ENCODE data around the gene PODNL1.

DNA sequence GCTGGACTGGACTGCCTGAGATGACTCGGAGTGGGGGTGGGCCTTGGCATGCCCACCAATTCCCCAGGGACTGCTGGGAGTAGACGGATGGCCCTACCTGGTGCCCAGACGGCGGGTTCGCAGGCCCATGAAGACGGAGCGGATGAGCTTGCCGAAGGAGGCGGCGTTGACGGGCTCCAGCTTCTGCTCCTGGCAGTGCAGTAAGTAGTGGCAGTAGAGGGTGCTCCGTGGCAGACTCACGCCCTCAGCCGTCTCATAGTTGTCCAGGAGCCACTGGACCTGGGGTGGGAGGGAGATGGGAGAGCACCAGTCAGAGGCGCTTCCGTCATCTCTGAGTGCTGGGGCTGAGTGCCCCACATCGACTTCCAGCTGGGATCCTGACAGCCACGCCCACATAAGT, 31.7 kb upstream of the PODNL1 start:
- TF ChIP-seq ATF2 (IDR thresholded peaks at IDR 0.05; ENCODE audit: low read length) (no peak), ZBTB11 (CRISPR knock-in tag; IDR thresholded peaks at IDR 0.05) (no peak), RAD21 (IDR thresholded peaks at IDR 0.05; ENCODE audit: insufficient read depth, low read depth, low read length) (no peak), CTCF (IDR thresholded peaks at IDR 0.05 in 2 of 3, conservative IDR thresholded peaks at IDR 0.05 in 1 of 3; ENCODE audit: control insufficient read depth in 2 of 3, extremely low read depth in 1 of 3, insufficient read depth in 1 of 3, low read depth in 3 of 3, low read length in 3 of 3) (no peak), NR2C2 (IDR thresholded peaks at IDR 0.05; ENCODE audit: borderline replicate concordance, control insufficient read depth, insufficient read length, low read depth) (no peak), ATF7 (IDR thresholded peaks at IDR 0.05; ENCODE audit: low read depth) (no peak), EP300 (IDR thresholded peaks at IDR 0.05; ENCODE audit: borderline replicate concordance in 1 of 2, control insufficient read depth in 1 of 2, low read depth in 2 of 2, low read length in 2 of 2) (no peak), REST (IDR thresholded peaks at IDR 0.05; ENCODE audit: low read depth, low read length) (no peak), POLR2A (IDR thresholded peaks at IDR 0.05; ENCODE audit: low read depth, low read length) (no peak), SP1 (IDR thresholded peaks at IDR 0.05; ENCODE audit: low read depth, low read length) (no peak)
- TF ChIP-seq, protein P1, sequence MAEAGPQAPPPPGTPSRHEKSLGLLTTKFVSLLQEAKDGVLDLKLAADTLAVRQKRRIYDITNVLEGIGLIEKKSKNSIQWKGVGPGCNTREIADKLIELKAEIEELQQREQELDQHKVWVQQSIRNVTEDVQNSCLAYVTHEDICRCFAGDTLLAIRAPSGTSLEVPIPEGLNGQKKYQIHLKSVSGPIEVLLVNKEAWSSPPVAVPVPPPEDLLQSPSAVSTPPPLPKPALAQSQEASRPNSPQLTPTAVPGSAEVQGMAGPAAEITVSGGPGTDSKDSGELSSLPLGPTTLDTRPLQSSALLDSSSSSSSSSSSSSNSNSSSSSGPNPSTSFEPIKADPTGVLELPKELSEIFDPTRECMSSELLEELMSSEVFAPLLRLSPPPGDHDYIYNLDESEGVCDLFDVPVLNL (IDR thresholded peaks at IDR 0.05; ENCODE audit: low read depth, low read length): no peak
- TF ChIP-seq, protein P2, sequence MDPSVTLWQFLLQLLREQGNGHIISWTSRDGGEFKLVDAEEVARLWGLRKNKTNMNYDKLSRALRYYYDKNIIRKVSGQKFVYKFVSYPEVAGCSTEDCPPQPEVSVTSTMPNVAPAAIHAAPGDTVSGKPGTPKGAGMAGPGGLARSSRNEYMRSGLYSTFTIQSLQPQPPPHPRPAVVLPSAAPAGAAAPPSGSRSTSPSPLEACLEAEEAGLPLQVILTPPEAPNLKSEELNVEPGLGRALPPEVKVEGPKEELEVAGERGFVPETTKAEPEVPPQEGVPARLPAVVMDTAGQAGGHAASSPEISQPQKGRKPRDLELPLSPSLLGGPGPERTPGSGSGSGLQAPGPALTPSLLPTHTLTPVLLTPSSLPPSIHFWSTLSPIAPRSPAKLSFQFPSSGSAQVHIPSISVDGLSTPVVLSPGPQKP (IDR thresholded peaks at IDR 0.05; ENCODE audit: low read depth, low read length): no peak
- TF ChIP-seq, protein P3, sequence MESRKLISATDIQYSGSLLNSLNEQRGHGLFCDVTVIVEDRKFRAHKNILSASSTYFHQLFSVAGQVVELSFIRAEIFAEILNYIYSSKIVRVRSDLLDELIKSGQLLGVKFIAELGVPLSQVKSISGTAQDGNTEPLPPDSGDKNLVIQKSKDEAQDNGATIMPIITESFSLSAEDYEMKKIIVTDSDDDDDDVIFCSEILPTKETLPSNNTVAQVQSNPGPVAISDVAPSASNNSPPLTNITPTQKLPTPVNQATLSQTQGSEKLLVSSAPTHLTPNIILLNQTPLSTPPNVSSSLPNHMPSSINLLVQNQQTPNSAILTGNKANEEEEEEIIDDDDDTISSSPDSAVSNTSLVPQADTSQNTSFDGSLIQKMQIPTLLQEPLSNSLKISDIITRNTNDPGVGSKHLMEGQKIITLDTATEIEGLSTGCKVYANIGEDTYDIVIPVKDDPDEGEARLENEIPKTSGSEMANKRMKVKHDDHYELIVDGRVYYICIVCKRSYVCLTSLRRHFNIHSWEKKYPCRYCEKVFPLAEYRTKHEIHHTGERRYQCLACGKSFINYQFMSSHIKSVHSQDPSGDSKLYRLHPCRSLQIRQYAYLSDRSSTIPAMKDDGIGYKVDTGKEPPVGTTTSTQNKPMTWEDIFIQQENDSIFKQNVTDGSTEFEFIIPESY (IDR thresholded peaks at IDR 0.05): no peak
